Measurements from ENCODE around the gene KAT8.

GRCh38 chr16:31179219-31179746, 61.8 kb downstream of the KAT8 start:
- no peak for TF ChIP-seq EP300 (IDR thresholded peaks at IDR 0.05)
- TF ChIP-seq POLR2AphosphoS5 (IDR thresholded peaks at IDR 0.05), result no peak
- TF ChIP-seq CTCF (IDR thresholded peaks at IDR 0.05), result no peak
